ENCODE data around the gene CCNQ. TPM values are rescaled to one million over a fixed set of nuclear protein-coding genes. Genes with fewer than 3 reads are reported as not detected.
A peak's percentile ranks its signal among the peaks of the same experiment; 100 is the strongest.

Gene CCNQ
- polyA plus RNA-seq, 1 of the 3 experiments (the other 2 are of a cell fraction) = 45.3 TPM

- TF ChIP-seq TAF1 (IDR thresholded peaks at IDR 0.05; ENCODE audit: borderline replicate concordance, low read depth, low read length) (no peak), PBX3 (IDR thresholded peaks at IDR 0.05) (no peak), FOSL2 (IDR thresholded peaks at IDR 0.05; ENCODE audit: borderline replicate concordance, low read depth) (no peak), IRF3 (IDR thresholded peaks at IDR 0.05; ENCODE audit: low read depth, low read length) (no peak)
Measured at GRCh38 chrX:153642051-153642654, 43.2 kb upstream of the CCNQ start (continued).

GRCh38 chrX:153641627-153642026 lies 42.7 kb upstream of the CCNQ start:
- 26% methylated on average over 8 of the region's 8 CpGs for WGBS (ENCODE audit: low lambda C conversion rate)
- CTCF ChIA-PET = interaction anchor here (1.2 kb wide), 1 partner anchor 15 kb away, joined by 3 read pairs; no protein-coding TSS in a partner anchor
- H3K4me2 ChIP-seq = no peak overlapping the region

GRCh38 chrX:153640736-153641575 lies 42.0 kb upstream of the CCNQ start:
- H3K27me3 ChIP-seq (ENCODE audit: insufficient read depth) = peaks cover 61% of the 10 kb centered on the region
- H3K4me1 ChIP-seq (ENCODE audit: control insufficient read depth in 1 of 2, insufficient read depth in 2 of 2, low read depth in 1 of 2, low read length in 1 of 2) = peaks cover 0 to 22% of the 10 kb centered on the region in 2 experiments; a peak in 1 of 4 replicates
- H4K20me1 ChIP-seq (ENCODE audit: insufficient read depth) = no peaks in the 10 kb centered on the region
- H3K9me3 ChIP-seq = no peaks in the 10 kb centered on the region
- no peak overlapping the region for H3K9ac ChIP-seq
- no peak overlapping the region for H3K4me3 ChIP-seq (ENCODE audit: low read depth in 2 of 2, low read length in 1 of 2)
- no peaks in the 10 kb centered on the region for H3F3A ChIP-seq (replicated peaks; ENCODE audit: insufficient read depth)
- POLR2A ChIA-PET = no interaction called here
- H3K27ac ChIP-seq (ENCODE audit: low read depth in 2 of 2, low read length in 1 of 2) = no peak overlapping the region
- WGBS (ENCODE audit: low lambda C conversion rate) = 55% methylated on average over 24 of the region's 26 CpGs
- CTCF ChIA-PET = interaction anchor here (0.6 to 1.9 kb wide), 10 partner anchors 13 to 699 kb away, joined by 3 to 11 read pairs (median 4); no protein-coding TSS in a partner anchor
- H3K4me2 ChIP-seq = no peak overlapping the region
- no peaks in the 10 kb centered on the region for H3K79me2 ChIP-seq (ENCODE audit: insufficient read depth)
- DNase-seq = peak; percentile 25
- H3K9me2 ChIP-seq = no peaks in the 10 kb centered on the region
- no peaks in the 10 kb centered on the region for H3K36me3 ChIP-seq (replicated peaks in 1 of 2; ENCODE audit: control insufficient read depth in 1 of 2, insufficient read depth in 2 of 2, low read length in 1 of 2)
- H2AFZ ChIP-seq (ENCODE audit: low read depth) = no peak overlapping the region
- no peak for TF ChIP-seq EP300 (IDR thresholded peaks at IDR 0.05; ENCODE audit: borderline replicate concordance in 1 of 2, low read depth in 1 of 2, low read length in 1 of 2)
- no peak for TF ChIP-seq NRF1 (IDR thresholded peaks at IDR 0.05; ENCODE audit: low read depth, low read length)
- no peak for TF ChIP-seq CTCF (IDR thresholded peaks at IDR 0.05)
- TF ChIP-seq RCOR1 (IDR thresholded peaks at IDR 0.05; ENCODE audit: low read length) = no peak
- no peak for TF ChIP-seq USF1 (IDR thresholded peaks at IDR 0.05; ENCODE audit: borderline replicate concordance, low read depth)
- no peak for TF ChIP-seq FOXJ3 (CRISPR knock-in tag; IDR thresholded peaks at IDR 0.05)
- no peak for TF ChIP-seq SIN3A (IDR thresholded peaks at IDR 0.05; ENCODE audit: borderline replicate concordance, low read depth, low read length)
- TF ChIP-seq YY1 (IDR thresholded peaks at IDR 0.05; ENCODE audit: low read depth) = no peak

More at GRCh38 chrX:153641627-153642026, 42.7 kb upstream of the CCNQ start:
- no peaks in the 10 kb centered on the region for H3K36me3 ChIP-seq (replicated peaks in 1 of 2; ENCODE audit: control insufficient read depth in 1 of 2, insufficient read depth in 2 of 2, low read length in 1 of 2)
- H3F3A ChIP-seq (replicated peaks; ENCODE audit: insufficient read depth) = no peaks in the 10 kb centered on the region
- peak; percentile 42 for DNase-seq
- H4K20me1 ChIP-seq (ENCODE audit: insufficient read depth) = no peaks in the 10 kb centered on the region
- H2AFZ ChIP-seq (ENCODE audit: low read depth) = no peak overlapping the region
- no peak overlapping the region for H3K9ac ChIP-seq
- H3K27me3 ChIP-seq (ENCODE audit: insufficient read depth) = peaks cover 68% of the 10 kb centered on the region
- TF ChIP-seq SMC3 (IDR thresholded peaks at IDR 0.05; ENCODE audit: low read depth, low read length) (no peak), TEAD4 (IDR thresholded peaks at IDR 0.05; ENCODE audit: borderline replicate concordance, insufficient read depth) (no peak), POLR2AphosphoS5 (IDR thresholded peaks at IDR 0.05; ENCODE audit: low read depth, low read length) (no peak), FOSL2 (IDR thresholded peaks at IDR 0.05; ENCODE audit: borderline replicate concordance, low read depth) (no peak), GABPA (IDR thresholded peaks at IDR 0.05; ENCODE audit: low read depth) (no peak), MAX (IDR thresholded peaks at IDR 0.05; ENCODE audit: low read depth) (no peak), TAF1 (IDR thresholded peaks at IDR 0.05; ENCODE audit: borderline replicate concordance, low read depth, low read length) (no peak), NFIC (IDR thresholded peaks at IDR 0.05; ENCODE audit: borderline replicate concordance) (no peak)
- H3K4me3 ChIP-seq (ENCODE audit: low read depth in 2 of 2, low read length in 1 of 2) = no peak overlapping the region
- H3K27ac ChIP-seq (ENCODE audit: low read depth in 2 of 2, low read length in 1 of 2) = no peak overlapping the region
- H3K9me2 ChIP-seq = no peaks in the 10 kb centered on the region
- peaks cover 0 to 24% of the 10 kb centered on the region in 2 experiments; a peak in 1 of 4 replicates for H3K4me1 ChIP-seq (ENCODE audit: control insufficient read depth in 1 of 2, insufficient read depth in 2 of 2, low read depth in 1 of 2, low read length in 1 of 2)
- POLR2A ChIA-PET = no interaction called here
- no peaks in the 10 kb centered on the region for H3K79me2 ChIP-seq (ENCODE audit: insufficient read depth)
- H3K9me3 ChIP-seq = no peaks in the 10 kb centered on the region
